NCI-H82 treated with DMSO at 0.1 percent for 48 hours (cell line): ENCODE measurements around the gene MAPK8.
"Not testable (repeated sequence)": the region's sequence is repeated elsewhere in the genome, so short reads cannot be mapped to it uniquely, and the experiment has no call there.

Source experiments
- DNase-seq: peaks from one replicate; lab custom pipeline; 2025; ENCODE audit not compliant: unreplicated experiment; lab: John Stamatoyannopoulos, UW

Gene MAPK8

DNA sequence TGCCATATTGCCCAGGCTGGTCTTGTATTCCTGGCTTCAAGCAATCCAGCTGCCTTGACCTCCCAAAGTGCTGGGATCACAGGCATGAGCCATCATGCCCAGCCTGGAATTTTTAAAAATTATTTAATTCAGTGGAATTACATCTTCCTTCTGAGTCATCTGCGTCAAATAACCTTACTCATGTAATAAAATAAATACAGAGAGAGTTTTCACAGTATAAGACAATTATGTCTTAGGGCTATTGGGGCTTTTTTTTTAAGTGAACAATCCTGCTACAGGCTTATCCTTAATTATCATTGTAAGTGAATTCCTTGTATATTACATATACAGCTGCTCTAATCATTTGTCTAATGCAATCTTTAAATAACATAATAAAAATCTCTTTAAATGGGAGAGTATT lies 108.3 kb downstream of the MAPK8 start:
- no peak for DNase-seq

DNA sequence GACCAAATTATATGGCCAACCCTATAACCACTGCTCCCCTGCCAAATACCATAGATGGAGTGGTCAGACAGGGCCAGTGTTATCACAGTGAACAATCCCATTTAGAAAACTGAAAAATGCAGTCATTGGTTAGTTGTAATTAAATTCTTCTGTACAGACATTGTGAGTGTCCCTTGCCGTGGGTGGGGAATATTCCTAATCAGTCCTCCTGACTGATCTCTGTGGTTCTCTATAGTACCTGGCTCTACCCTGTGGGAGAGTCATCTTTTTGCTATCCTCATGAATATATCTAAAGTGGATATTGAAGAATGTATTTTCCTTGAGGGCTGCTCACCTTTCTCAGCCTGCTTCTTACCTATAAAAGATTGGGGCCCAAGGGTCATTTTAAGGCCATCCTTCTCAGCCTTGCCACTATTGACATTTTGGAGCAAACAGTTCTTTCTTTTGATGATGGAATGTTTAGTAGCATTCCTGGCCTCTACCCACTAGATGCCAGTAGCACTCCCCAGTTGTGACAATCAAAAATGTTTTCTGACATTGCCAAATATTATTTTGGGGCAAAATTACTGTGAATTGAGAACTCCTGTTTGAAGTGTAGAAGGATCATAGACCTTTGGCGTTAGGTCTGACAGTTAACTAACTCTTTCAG lies 110.2 kb downstream of the MAPK8 start:
- DNase-seq: no peak

DNA sequence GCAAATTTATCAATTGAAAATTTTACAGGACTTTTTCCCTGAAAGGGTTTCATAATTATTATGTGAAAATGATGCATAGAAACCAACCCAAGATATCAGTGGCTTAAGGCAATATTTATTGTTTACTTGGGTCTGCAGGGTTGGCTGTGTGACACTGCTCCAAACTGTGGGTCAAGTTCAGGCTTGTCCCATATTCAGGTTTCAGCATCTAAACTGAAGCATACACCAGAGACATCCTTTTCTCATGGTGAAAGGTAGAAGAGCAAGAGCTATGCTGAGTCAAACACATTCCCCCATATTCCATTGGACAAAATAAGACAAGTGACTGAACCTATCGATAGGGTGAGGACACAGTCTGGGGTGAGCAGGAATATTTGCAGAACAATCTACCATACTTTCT lies 110.9 kb downstream of the MAPK8 start:
- no peak for DNase-seq

DNA sequence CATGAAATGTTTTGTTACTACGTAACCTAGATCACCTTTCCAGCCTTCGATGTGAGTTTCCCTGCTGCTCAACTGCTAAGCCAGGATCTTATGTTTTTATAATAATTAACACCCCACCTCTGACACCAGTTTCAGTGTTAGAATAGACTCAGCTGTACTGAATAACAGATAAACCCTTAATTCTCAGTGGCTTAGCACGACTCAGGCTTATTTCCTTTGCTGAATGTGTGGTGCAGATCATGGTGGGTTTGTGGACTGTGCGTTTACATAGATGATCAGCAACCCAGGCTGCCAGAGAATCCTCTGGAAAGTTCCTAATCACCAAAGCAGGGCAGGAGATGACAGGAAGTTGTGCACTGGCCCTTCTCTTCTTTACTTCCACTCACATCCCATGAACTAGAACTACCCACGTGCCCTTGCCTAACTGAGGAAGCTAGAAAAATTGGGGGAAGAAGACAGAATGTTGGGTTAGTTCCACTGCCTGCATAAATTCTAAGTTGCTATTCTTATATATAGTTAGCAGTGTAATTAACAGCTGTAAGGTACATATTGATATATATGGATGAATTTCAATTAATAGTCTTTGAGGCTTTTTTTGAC lies 111.8 kb downstream of the MAPK8 start:
- no peak for DNase-seq

DNA sequence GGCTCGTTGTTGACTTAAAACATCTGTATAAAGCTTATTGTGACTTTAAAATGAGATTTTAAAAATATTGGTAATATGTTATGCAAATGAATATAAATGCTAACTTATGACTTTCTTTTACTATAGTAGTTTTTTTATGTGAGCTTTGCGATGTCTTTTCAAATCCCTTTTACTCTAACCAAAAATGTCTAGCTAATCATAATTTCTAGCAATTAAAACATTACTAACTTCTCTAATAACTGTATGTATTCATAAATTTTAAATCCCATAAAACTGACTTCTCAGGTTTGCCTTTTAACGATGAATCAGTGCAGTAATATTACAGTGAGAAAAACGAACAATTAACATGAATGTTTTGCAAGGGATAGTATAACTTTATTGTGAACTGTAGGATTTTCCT lies 113.2 kb downstream of the MAPK8 start:
- no peak for DNase-seq

DNA sequence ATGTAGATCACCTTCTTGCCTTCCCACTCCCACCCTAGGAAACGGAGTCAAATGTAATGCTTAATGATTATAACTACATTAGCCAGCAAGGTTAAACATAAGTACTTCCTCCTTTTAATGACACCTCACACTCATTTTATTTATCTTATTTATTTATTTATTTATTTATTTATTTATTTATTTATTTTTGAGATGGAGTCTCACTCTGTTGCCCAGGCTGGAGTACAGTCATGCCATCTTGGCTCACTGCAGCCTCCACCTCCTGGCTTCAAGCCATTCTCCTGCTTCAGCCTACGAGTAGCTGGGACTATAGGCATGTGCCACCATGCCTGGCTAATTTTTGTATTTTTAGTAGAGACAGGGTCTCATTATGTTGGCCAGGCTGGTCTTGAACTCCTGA lies 115.4 kb downstream of the MAPK8 start:
- not testable (repeated sequence) for DNase-seq

DNA sequence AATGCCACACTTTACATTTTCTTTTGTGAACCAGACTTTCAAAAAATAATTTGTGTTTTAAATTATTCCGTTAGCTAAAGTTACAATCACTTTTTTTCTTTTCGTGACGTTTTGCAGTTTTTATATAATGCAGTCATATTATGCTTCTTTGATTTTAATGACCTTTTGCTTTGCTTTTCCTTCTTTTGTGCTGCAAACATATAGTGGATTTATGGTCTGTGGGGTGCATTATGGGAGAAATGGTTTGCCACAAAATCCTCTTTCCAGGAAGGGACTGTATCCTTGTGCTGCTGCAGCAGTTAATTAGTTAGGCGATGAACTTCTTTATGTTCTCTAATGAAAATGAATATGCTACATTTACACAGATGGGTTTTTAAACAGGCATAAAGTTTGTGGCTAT lies 117.4 kb downstream of the MAPK8 start:
- DNase-seq: no peak

DNA sequence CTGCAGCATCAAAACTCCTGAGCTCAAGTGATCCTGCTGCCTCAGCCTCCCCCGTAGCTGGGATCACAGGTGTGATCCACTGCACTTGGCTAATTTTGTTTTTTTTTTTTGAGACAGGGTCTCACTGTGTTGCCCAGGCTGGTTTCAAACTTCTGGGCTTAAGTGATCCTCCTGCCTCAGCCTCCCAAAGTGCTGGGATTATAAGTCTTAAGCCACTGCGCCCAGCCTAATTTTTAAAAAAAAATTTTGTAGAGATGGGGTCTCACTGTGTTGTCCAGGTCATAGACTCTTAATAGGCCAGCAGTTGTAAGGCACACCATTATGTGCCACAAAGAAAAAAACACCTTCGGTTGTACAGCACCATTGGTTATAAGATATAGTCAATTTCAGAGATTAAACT lies 122.4 kb downstream of the MAPK8 start:
- DNase-seq: no peak

DNA sequence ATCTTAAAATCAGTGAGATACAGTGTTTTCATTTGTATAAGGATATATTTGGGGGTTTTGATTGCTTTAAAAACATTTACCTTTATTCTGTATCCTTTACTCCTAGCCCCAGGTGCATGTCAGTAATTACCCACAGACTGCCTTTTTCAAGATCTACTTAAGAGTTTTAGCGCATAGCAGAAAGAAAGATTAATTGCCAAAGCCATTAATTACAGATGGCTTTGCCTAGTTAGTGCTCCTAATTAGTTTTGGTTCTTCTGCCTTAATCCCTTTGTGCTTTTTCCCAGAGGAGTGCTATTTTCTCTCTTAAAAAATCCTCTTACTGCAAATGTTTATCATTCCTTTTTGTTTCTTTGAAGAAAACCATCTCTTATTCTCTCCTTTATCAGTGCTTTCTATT lies 122.8 kb downstream of the MAPK8 start:
- DNase-seq: peak; percentile 92

DNA sequence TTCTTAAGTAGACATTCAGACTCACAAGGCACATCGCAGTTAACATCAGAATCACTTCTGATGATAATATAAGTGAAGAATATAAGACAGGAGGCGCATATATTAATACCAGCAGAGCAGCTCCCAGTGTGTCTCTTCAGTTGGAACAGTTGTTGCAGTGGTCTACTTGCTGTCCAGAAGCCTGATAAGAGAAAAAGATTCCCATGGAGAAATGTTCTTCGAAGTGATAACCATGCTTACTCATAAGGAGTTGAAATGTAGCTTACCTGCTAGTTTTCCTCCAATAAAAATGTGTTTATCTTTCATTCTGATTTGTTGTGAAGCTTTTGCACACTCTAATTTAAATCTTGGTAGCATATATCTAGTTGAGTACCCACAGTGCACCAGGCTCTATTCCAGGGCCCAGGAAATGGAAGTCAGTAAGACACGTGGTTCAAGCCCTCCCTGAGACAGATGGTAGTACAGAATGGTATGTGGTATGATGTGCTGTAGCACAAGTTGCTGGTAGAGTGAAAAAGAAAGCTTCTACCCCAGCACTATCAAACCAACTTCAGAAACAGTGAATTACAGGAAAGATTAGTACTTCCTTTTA lies 124.0 kb downstream of the MAPK8 start:
- DNase-seq: no peak

DNA sequence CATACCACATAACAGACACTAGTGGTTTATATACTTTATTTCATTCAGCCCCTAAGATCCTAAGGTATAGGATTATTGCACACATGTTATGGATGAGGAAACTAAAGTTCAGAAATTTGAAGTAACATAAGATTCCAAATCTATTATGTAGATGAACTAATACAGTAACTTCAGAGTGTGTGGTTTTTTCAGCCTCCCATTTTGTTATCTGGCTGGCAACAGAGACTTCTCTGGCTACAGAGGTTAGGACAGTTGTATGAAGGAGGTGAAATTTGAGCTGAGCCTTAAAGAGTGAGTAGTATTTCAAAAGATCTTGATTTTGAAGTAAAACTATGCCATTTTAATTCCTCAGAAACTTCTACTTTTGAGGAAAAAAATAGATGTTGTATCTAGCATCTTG lies 125.4 kb downstream of the MAPK8 start:
- DNase-seq: no peak

DNA sequence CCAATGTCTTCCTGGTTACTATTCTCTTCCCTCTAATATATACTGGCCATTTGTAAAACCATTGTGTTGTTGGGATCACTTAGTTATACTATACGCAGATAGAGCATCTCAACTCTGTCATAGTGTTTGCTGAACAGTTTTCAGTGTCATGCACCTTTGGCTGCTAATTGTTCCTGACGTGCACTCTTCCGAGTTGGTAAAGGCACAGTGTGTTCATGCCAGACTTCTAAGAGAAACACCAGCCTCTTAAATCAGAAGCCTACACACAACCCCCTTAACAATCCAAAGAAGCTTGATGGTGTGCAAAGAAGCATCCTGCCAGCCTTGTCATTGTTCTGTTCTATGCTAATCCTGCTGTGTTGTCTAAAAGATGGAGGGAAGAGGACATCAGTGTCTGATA lies 131.1 kb downstream of the MAPK8 start:
- no peak for DNase-seq

DNA sequence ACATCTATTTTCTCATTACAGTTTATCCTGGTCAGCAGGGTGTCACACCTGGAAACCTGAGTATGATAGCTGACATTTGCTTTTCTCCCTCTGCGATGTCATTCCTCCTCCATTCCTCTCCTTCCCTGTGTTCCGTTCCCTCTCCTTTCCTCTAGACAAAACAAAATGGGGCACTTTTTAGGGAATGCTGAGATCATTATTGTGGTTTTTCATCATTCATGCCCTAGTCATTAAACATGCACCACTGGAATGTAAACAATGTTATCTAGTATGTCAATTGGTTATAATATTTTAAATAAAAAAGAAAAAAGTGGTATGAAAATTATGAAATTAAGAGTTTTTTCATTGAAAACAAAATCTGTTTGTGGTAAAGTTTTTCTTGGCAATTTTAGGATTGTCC lies 132.6 kb downstream of the MAPK8 start:
- no peak for DNase-seq

DNA sequence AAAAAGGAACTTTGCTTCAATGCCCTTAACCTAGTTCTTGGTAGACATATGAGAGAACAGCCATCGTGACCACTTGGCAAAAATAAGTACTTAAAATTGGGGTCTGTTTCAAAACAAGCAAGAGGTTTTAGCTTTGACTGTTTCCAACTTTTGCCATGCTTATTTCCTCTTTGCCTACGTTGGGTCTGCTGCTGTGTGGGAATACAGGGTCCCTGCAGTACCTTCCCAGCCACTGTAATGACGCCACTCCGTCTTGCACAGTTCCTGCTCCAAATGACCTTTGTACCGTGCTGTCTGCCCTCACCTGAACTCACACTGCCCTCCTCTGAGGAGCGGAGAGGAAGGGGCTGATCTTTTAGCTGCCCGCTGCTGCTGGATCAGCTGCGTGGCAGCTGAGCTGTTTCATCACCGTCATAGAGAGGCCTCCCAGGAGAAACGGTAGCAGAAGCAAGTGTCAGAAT lies 133.1 kb downstream of the MAPK8 start:
- no peak for DNase-seq

DNA sequence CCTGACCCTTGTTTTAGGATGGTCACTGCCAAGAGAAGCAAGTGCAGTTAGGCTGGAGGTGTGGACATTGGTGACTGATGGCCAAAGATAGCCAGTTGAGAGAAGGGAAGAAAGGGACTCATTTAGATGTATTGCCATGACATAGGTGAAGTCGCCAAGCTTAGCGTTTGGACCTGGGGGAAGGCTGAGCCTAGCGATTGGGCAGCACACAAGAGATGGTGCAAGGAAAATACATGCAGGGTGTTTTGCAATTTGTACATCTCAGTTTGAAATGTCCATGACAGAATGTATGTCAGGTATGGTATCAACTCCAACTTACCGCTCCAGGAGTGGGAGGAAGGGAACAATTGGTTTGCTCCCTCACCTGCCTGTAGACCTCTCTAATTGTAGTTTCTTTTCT lies 134.3 kb downstream of the MAPK8 start:
- no peak for DNase-seq

DNA sequence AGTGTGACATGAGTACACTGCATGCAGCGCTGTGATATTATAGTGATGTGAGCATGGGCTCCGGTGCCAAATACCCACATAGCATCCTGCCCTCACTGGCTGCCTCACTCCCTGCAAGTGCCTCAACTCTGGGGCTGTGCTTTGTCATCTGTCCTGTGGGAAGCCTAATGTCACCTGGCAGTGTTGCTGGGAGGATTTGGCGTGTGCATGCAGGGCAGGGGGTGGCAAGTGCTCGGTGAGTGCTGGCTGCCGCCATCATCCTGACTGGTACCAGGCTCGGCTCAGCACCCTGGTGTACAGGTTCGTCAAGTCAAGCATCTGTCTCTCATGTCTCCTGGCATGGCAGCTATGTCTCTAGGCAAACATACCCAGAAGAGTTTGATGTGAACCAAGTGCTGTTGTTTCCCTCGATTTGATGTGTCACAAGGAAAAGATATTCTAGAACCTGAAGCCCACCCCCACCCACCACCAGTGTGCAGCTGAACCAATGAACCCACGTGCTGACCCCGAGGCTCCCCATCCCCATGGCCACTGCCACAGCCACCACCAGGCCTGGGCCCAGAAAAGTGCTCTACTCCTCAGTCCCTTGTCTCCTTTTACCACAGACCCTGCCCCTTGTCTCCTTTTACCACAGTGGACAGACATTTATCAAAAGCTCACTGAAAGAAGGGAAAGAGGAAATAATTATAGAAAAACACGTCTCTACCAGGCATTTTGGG lies 135.8 kb downstream of the MAPK8 start:
- no peak for DNase-seq

DNA sequence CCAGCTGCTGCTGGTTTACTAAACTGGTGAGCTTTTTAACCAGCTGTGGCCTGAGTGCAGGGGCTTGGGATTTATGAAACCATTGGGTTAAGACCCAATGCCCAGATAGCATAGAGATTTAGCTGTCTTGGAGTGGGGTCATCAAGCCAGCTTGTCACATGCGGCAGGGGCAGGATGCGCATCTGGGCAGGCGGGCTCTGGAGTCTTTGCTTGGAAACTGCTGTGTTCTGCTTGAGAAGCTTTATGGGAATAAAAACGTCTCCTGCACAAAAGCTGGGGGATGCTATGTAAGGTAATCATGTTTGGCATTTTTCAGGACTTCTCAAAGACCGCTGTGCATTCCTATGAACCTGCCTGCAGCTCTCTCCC lies 136.3 kb downstream of the MAPK8 start:
- DNase-seq: no peak

DNA sequence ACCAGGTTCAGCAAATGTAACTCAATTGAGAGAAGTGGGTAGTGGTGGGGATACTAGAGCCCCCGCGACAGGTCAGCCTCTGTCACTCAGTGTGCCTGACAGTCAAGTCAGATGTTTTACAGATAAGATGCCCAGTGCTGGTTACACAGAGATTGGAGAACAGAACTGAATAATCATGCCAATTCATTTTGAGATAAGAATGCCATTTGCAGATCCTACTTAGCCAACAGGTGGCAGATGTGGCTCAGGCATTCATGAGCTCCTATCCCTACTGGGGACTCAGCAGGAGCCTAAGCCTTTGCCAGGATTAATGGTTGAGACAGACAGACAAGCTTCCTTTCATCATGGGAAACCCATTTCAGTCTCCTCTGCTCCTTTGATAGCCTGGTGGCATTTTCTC lies 137.8 kb downstream of the MAPK8 start:
- peak; percentile 42 for DNase-seq

DNA sequence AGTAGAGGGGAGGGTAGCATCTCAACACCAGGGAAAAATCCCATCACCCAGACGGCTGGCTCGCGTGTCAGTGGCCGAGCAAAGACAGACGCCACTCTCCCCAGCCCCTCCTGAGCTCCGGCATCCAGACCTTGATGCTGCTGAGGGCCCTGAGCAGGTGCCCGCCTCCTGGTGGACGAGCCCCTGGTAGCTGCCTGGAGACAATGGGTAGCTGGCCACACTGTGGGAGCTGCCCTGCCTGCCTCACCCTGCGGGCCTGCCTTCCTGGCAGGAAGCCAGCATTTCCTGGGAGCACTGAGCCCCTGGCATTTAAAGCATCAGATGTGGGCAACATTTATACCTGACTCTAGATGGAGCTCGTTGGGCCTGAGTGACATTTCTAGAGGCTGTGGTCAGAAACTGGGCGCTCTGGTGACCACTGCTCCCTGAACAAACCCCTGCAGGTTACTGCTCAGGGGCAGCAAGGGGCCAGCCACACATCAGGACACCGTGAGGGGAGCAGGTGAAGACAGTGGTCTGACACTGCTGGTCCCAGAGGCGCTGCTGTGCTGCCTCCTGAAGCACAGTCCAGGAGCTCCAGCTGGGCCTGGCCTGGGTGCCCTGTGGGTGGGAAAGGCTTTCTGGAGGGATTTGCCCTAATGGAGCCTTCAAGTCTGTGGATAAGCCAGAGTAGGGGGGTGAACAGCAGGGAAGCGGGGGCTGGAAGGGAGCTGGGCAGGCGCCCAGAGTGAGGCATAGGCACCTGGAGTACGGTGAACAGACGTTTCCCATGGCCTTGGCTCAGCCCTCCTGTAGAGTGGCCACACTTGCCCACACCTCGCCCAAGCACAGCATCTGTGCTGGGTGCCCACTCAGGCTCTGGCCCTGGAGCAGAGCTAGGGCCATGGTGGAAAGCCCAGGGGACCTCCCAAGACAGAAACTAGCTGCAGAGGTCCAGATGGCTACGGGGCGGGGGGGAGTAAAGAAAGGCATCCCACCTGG lies 138.7 kb downstream of the MAPK8 start:
- DNase-seq: peak; percentile 23

DNA sequence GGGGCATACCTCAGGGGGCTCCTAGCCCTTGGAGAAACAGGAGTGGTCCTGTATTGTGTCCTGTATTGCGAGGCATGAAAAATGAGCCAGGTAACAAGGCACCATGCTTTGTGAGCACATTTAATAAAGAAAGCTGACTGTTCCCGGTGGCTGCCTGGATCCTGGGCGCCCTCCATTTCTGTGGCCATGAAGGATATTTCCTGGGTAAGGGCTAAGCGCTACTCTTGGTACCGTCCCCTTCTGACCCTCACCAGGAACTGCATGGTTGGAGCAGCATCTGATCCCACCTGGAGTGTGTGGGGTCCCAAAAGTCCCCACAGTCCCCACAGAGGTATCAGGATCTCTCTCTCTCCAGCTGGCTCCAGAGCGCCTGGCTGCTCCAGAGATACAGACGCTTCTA lies 139.5 kb downstream of the MAPK8 start:
- DNase-seq: no peak

DNA sequence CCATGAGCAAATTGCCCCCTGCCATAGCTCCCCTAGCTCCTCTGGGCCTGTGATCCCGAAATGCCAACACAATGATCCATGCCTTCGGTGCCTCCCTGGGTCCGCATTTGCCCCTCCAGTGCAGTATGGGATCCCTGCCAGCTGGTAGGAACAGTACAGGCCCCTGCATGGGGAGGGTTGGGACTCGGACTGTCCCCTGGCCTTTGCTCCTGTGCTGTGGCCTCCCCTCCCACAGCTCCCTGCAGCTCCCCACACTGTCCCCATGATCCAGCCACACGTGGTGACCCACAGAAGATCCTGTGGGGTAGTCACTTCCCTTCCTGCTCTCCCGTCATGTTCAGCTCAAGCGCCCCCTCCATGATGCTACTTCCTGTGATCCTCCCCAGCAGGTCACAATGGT lies 140.3 kb downstream of the MAPK8 start:
- no peak for DNase-seq
